GM21619 (cell line): ENCODE measurements around the gene DOK6.

Experiments
- ATAC-seq: cut with Tn5 transposase; IDR thresholded peaks from one replicate; pipeline ENCODE4 v1.9.1; 2021; ENCODE audit not compliant: unreplicated experiment

The DOK6 gene

DNA sequence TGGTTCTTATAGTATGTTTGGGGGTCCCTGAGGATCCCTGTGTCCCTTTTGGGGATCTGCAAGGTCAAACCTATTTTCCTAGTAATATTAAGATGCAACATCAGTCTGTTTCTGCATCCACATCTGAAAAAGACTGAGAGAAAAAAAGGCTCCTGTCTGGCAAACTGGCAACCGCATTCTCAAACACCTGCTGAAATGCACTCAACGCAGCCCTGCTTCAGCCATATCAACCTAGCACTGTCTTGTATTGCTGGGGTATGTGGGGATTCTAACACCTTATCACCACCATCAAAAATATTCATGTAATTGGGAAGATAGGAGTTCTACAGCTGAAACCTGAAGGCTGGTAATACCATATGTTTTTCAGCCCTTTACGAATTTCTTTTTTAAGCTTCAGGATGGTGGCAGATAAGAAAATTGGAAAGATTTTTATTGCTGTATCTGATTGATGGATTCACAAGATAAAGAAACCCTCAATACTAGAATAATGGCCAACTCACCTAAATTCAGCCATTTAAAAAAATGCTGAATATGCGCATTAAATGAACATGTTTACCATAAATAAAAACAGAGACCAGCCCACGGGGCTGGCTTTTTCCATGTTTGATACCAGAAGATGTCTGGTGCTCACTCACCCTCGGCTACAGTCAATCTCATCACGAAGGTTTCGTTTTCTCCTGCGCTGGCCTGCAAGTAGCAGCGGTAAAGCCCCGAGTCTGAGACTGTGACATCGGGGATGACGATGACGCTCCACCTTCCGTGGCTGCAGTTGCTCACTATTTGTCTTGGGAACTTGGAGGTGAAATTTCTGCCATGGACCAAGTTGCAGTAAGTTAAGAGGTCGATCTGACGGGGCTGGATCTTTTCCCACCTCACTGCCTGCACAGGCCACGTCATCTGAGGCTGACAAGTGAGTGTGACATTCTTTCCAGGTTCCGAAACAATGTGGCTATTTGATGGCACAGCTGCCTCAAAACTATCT lies 494.7 kb downstream of the DOK6 start:
- no peak for ATAC-seq

DNA sequence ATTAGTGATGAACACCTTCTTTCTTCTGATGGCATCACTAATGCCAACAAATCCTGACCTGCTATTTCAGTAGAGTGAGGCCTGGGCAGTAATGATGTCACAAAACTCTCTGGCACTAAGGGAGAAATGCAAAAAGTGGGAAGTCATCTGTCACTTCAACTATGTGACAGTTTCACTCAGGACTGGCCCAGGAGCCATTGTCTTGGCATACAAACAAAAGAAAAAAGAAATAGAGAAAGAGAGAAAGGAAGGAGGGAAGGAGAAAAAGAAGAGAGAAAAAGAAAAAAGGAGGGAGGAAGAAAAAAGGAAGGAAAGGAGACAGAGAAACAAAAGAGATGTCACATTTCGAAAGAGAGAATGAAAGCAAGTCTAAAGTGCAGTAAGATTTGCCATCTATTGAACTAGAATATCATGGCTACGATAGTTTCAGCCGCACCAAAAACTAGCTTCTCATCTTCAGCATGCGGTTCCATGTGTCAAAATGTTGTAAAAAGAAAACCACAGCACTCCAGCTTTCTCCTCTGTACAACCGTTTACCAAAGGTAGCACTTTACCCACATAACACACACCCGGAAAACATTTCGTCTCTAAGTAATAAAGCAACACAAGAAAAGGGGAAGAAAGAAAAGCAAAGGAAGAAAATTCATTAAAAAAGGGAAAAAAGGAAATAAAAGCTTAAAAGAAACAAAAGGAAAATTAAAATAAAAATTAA lies 496.9 kb downstream of the DOK6 start:
- peak; percentile 50 for ATAC-seq

DNA sequence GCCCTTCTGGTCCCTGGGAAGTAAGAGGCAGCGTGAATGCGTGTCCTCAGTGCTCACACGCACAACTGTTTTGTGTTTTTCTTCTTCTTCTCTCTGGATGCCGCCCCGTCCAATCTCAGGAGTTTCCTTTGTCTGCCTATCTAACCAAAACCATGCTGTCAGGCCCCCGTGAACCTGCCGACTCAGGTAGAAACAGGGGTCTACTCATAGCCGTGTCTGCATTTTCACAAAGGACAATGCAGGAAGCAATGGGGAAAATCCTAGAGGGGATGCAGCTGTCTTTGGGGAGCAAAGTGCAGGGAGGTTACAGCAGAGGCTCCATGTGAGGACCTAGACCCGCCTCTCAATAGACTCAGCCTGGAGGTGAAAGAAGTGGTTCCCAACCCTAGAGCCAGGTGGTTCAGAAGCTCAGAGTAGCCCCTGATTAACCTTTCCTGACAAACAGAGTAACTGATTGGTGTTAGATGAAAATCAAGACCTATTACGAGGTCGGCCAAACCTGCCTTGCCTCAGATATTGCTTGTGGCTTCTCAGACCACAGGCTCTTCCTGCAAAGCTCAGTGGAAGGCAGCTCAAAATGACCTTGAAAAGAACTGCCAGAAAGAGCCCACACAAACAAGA lies 497.7 kb downstream of the DOK6 start:
- ATAC-seq: peak; percentile 40
